ENCODE results near the gene FTH1. TPM values are rescaled to one million over a fixed set of nuclear protein-coding genes. Genes with fewer than 3 reads are reported as not detected.

Gene FTH1
- total RNA-seq, 1 experiment from 2014 or later: 2,484 TPM

DNA sequence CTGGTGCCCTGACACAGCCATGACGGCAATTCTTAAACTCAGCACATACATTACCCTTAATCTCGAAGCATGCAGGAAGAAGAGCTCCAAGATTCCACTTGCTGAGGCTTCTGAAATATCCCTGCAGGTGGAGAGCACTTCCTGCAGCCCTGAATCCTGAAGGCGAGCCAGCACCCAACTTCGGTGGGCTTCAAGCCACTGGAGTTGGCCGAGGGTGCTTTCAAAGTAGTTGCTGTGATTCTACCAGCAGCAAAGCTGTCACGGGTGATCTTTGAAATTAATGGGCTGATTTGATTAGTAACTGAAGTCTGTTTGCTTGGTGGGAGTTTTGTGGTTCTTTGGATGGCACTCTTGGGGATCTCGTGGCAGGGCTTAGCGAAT is 9.0 kb upstream of the FTH1 start:
- intact Hi-C loops (cut with micrococcal nuclease; ENCODE audit: unreplicated experiment): no loop called here
- no peaks in the 10 kb centered on the region for H3K36me3 ChIP-seq (ENCODE audit: insufficient read depth, low read length, poor library complexity, severe bottlenecking)
- H3K9me3 ChIP-seq (ENCODE audit: low read depth, low read length, poor library complexity, severe bottlenecking): no peaks in the 10 kb centered on the region
- H3K4me1 ChIP-seq (ENCODE audit: insufficient read depth, low read length, poor library complexity, severe bottlenecking): peaks cover 31% of the 10 kb centered on the region
- CTCF ChIA-PET: no interaction called here
- TF ChIP-seq EZH2 (IDR thresholded peaks at IDR 0.05; ENCODE audit: borderline replicate concordance, low read depth, low read length, poor library complexity, severe bottlenecking): no peak
- TF ChIP-seq, protein P1, sequence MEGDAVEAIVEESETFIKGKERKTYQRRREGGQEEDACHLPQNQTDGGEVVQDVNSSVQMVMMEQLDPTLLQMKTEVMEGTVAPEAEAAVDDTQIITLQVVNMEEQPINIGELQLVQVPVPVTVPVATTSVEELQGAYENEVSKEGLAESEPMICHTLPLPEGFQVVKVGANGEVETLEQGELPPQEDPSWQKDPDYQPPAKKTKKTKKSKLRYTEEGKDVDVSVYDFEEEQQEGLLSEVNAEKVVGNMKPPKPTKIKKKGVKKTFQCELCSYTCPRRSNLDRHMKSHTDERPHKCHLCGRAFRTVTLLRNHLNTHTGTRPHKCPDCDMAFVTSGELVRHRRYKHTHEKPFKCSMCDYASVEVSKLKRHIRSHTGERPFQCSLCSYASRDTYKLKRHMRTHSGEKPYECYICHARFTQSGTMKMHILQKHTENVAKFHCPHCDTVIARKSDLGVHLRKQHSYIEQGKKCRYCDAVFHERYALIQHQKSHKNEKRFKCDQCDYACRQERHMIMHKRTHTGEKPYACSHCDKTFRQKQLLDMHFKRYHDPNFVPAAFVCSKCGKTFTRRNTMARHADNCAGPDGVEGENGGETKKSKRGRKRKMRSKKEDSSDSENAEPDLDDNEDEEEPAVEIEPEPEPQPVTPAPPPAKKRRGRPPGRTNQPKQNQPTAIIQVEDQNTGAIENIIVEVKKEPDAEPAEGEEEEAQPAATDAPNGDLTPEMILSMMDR (conservative IDR thresholded peaks at IDR 0.05; ENCODE audit: low read depth, low read length): no peak
- no peak overlapping the region for H3K27ac ChIP-seq (ENCODE audit: low read depth, low read length, poor library complexity, severe bottlenecking)
- BruUV-seq (replicated peaks): no TSS peak
- DNase-seq (ENCODE audit: low spot score): no peak
- H3K4me3 ChIP-seq (ENCODE audit: low read depth, low read length, poor library complexity, severe bottlenecking): no peak overlapping the region
- POLR2A ChIA-PET (ENCODE audit: low non-redundant PET): no interaction called here
- no peaks in the 10 kb centered on the region for H3K27me3 ChIP-seq (replicated peaks; ENCODE audit: insufficient read depth, low read depth, low read length, poor library complexity)

DNA sequence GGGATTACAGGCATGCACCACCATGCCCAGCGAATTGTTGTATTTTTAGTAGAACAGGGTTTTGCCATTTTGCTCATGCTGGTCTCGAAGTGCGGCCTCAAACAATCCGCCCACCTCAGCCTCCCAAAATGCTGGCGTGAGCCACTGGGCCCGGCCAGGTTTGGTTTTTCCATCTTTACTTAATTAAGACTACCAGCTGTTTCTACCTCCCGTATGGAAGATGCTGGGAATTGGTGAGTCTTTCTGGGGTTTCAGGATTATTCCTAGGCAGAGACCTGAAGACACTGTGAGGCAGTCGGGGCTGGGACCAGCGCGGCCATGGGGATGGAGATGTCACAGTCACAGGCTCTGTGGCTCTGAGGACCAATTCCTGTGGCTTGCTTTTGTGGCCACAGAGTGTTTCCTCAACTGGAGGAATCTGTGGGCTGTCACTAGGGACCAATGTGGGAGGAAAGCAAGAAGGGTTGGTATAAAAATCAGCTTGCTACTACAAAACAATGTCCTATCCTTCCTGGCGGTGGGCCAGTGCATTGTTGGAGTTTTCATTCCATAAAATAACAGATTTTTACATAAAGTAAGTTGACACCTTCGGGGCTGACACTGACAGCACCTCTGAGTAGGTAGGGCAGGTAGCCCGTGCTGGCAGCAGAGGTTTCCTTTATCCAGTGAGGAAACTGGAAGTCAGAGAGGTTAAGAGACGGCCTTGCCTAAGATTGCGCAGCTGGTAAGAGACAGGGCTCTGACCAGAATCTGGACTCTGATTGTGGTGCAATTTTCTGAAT is 8.4 kb upstream of the FTH1 start:
- Histone ChIP-seq H3K9me3 (ENCODE audit: low read depth, low read length, poor library complexity, severe bottlenecking) (no peaks in the 10 kb centered on the region), H3K27ac (ENCODE audit: low read depth, low read length, poor library complexity, severe bottlenecking) (no peak overlapping the region), H3K27me3 (replicated peaks; ENCODE audit: insufficient read depth, low read depth, low read length, poor library complexity) (no peaks in the 10 kb centered on the region), H3K4me3 (ENCODE audit: low read depth, low read length, poor library complexity, severe bottlenecking) (no peak overlapping the region), H3K36me3 (ENCODE audit: insufficient read depth, low read length, poor library complexity, severe bottlenecking) (no peaks in the 10 kb centered on the region), H3K4me1 (ENCODE audit: insufficient read depth, low read length, poor library complexity, severe bottlenecking) (peaks cover 32% of the 10 kb centered on the region)
- ChIA-PET CTCF (no interaction called here), POLR2A (ENCODE audit: low non-redundant PET) (no interaction called here)
- no TSS peak for BruUV-seq (replicated peaks)
- no peak for TF ChIP-seq EZH2 (IDR thresholded peaks at IDR 0.05; ENCODE audit: borderline replicate concordance, low read depth, low read length, poor library complexity, severe bottlenecking)
- TF ChIP-seq, protein P1 (conservative IDR thresholded peaks at IDR 0.05; ENCODE audit: low read depth, low read length): no peak
- no peak for DNase-seq (ENCODE audit: low spot score)
- intact Hi-C loops (cut with micrococcal nuclease; ENCODE audit: unreplicated experiment): no loop called here

DNA sequence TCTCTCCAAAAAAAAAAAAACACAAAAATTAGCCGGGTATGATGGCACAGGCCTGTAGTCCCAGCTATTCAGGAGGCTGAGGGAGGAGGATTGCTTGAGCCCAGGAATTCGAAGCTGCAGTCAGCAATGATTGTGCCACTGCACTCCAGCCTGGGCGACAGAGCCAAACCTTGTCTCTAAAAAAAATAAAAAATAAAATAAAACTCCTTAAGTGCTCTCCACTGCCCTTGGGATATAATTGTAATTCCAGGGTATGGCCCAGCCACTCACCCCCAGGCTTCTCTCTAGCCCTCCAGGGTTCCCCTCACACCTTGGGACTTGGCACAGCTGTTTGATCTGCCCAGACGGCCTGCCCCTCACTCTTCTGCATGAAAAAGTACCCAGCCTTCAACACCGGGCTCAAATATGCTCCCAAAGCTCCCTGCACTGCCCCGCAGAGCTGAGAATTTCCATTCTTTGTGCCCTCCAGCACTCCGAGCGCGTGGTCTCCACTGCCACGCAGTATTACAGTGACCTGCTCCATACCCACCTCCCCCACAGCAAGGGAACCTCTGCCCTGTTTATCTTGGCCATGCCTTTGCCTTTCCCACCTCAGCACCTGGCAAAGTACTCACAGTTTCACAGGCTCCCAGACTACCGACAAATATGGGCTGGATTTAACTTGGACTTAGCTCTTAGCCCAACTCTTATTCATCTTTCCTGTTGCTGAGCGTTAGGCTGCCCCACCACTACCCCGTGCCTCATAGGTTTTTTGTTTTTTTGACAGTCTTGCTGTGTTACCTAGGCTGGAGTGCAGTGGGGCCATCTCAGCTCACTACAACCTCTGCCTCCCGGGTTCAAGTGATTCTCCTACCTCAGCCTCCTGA is 7.6 kb upstream of the FTH1 start:
- DNase-seq (ENCODE audit: low spot score): no peak
- ChIA-PET POLR2A (ENCODE audit: low non-redundant PET) (no interaction called here), CTCF (no interaction called here)
- TF ChIP-seq, protein P1 (conservative IDR thresholded peaks at IDR 0.05; ENCODE audit: low read depth, low read length): no peak
- TF ChIP-seq EZH2 (IDR thresholded peaks at IDR 0.05; ENCODE audit: borderline replicate concordance, low read depth, low read length, poor library complexity, severe bottlenecking): no peak
- no peaks in the 10 kb centered on the region for H3K27me3 ChIP-seq (replicated peaks; ENCODE audit: insufficient read depth, low read depth, low read length, poor library complexity)
- H3K36me3 ChIP-seq (ENCODE audit: insufficient read depth, low read length, poor library complexity, severe bottlenecking): no peaks in the 10 kb centered on the region
- H3K4me3 ChIP-seq (ENCODE audit: low read depth, low read length, poor library complexity, severe bottlenecking): no peak overlapping the region
- intact Hi-C loops (cut with micrococcal nuclease; ENCODE audit: unreplicated experiment): no loop called here
- no peaks in the 10 kb centered on the region for H3K9me3 ChIP-seq (ENCODE audit: low read depth, low read length, poor library complexity, severe bottlenecking)
- no TSS peak for BruUV-seq (replicated peaks)
- H3K4me1 ChIP-seq (ENCODE audit: insufficient read depth, low read length, poor library complexity, severe bottlenecking): peaks cover 37% of the 10 kb centered on the region
- no peak overlapping the region for H3K27ac ChIP-seq (ENCODE audit: low read depth, low read length, poor library complexity, severe bottlenecking)
